Activated T-cell treated with anti-CD3 and anti-CD28 coated beads, Interleukin-2, amount 50 U/mL, for 48 hours (primary cell): ENCODE results near the gene MRM3.
"Not testable (repeated sequence)": the region's sequence is repeated elsewhere in the genome, so short reads cannot be mapped to it uniquely, and the experiment has no call there.

Experiments
- DNase-seq, 2 experiments: peaks; one replicate each; pipeline ENCODE4 v3.0.0-alpha.2; 2020

MRM3 gene

DNA sequence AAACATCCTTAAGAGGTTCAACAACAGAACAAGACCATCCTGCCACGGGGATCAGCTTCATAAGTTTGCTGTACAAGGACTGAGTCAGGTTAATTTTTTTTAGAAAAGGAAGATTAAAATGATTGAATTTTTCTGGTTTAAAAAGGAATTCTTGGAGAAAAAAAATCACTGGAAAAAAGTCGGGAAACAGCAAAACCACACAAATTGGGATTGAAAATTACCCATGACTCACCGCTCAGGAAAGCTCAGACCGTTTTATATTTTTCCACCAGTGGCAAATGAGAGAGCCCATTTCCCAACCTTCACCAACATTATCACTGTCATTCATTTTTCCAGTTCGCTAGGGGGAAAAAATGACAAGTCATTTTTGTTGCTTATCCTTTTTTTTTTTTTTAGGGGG is 46.6 kb downstream of the MRM3 start:
- no peak for DNase-seq

DNA sequence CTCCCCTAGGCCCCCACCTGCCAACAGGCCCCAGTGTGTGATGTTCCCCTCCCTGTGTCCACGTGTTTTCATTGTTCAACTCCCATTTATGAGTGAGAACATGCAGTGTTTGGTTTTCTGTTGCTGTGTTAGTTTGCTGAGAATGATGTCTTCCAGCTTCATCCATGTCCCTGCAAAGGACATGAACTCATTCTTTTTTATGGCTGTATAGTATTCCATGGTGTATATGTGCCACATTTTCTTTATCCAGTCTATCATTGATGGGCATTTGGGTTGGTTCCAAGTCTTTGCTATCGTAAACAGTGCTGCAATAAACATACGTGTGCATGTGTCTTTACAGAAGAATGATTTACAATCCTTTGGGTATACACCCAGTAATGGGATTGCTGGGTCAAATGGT is 47.5 kb downstream of the MRM3 start:
- not testable (repeated sequence) for DNase-seq

DNA sequence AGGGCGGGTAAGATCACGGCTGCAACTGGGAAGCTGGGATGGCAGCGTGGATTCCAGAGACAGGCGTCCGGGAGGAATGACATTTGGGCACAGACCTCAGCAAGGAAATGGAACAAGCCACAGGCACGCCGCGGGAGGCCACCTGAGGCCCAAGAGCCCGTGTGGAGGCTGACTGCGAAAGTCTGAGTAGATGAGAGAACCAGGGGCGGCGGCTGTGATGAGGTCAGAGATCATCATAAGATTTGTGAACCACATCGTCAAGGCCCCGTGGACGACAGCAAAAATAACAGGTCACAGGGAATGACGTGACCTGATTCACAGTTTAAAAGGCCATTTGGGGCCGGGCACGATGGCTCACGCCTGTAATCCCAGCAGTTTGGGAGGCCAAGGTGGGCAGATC is 48.2 kb downstream of the MRM3 start:
- DNase-seq = no peak

DNA sequence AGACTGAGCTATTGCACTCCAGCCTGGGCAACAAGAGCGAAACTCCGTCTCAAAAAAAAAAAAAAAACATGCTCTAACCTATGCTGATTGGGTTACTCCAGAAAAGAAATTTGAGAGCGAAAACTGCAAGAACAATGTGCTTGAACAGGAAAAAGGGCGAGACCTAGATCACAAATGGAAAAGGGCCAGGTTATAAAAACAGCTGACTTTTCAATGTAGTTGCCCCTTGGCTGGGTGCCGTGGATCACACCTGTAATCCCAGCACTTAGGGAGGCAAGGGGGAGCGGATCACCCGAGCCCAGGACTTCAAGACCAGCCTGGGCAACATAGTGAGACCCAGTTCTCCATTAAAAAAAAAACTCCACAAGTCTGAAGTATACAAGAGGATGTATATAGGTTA is 48.8 kb downstream of the MRM3 start:
- no peak for DNase-seq

DNA sequence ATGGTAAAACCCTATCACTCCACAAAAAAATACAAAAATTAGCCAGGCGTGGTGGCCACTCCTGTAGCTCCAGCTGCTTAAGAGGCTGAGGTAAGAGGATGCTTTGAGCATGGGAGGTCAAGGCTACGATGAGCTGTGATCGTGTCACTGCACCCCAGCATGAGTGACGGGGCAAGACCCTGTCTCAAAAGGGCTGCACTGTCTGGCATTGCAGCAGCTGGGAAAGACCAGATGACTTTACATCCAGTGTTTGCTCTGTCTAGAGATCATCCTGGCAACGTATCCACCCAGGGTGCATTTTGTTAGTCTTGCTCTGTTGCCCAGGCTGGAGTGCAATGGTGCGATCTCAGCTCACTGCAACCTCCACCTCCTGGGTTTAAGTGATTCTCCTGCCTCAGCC is 52.0 kb downstream of the MRM3 start:
- no peak for DNase-seq

DNA sequence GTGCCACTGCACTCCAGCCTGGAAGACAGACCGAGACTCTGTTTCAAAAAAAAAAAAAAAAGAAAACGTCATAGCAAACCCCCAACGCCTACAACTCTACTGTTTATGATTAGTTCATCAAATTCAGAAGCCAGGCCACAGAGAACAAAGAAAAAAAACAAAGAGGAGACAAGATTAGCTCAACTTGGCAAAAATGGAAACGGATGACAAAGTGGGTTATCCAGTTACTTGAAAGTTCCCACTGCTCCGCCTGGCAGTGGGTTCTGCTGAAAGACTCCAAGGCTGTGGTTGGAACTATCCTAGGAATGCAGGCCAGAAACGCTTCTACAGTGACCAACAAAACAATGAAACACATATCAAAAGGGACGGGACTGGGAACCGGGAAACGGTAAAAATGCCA is 53.1 kb downstream of the MRM3 start:
- DNase-seq = no peak

DNA sequence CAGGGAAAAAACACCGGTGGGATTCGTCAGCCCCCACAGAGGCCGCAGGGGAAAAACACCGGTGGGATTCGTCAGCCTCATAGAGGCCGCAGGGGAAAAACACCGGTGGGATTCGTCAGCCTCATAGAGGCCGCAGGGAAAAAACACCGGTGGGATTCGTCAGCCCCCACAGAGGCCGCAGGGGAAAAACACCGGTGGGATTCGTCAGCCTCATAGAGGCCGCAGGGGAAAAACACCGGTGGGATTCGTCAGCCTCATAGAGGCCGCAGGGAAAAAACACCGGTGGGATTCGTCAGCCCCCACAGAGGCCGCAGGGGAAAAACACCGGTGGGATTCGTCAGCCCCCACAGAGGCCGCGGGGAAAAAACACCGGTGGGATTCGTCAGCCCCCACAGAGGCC is 53.6 kb downstream of the MRM3 start:
- not testable (repeated sequence) for DNase-seq

DNA sequence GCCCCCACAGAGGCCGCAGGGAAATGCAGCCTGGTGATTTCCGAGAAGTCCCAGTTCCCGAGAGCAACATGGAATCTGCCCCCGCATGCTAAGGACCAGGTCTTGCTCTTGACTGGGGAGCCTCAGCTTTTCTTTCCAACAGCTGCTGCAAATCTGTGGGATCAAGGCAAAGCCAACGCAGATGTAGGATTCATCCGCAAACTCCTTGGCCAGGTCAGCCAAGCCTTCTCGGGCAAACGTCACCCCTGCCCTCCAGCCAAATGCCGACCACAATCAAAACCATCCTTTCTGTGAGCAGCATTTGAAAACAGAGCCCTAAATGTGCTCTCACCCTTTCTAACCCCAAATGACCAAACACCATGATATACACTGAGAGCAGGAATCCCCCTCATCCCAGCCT is 54.0 kb downstream of the MRM3 start:
- no peak for DNase-seq

DNA sequence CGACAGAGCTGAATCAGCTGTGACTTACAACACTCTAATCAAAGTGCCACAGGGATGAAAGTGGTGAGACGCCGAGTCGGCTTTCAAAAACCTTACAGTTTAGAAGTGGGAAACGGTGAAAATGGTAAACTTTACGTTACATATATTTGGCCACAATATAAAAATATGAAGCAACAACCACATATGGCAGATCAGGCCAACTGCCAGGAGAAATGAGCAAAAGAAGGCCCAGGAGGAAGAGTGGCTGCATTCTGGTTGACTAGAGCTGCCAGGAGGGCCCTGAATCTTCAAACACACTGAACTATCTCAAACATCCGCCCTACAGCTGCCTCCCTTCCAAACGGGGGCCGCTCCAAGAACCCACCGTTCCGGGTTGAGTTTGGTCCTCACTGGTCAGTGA is 56.3 kb downstream of the MRM3 start:
- DNase-seq = no peak

DNA sequence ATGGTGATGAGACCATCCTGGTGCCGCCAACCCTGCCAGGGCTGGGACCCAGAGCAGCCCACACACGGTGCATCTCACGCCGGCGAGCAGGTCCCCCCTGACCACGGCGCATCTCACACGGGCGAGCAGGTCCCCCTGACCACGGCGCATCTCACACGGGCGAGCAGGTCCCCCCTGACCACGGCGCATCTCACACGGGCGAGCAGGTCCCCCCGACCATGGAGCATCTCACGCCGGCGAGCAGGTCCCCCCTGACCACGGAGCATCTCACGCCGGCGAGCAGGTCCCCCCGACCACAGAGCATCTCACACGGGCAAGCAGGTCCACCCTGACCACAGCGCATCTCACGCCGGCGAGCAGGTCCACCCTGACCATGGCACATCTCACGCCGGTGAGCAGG is 59.2 kb downstream of the MRM3 start:
- no peak for DNase-seq
